AG08395 (cell line): Measurements from ENCODE around the gene COL27A1.
"Not testable (repeated sequence)": the region's sequence is repeated elsewhere in the genome, so short reads cannot be mapped to it uniquely, and the experiment has no call there.

Experiments
- DNase-seq: peaks from one replicate; pipeline ENCODE4 v3.0.0; 2012; ENCODE audit warnings: mixed read lengths, low spot score

Gene COL27A1

DNA sequence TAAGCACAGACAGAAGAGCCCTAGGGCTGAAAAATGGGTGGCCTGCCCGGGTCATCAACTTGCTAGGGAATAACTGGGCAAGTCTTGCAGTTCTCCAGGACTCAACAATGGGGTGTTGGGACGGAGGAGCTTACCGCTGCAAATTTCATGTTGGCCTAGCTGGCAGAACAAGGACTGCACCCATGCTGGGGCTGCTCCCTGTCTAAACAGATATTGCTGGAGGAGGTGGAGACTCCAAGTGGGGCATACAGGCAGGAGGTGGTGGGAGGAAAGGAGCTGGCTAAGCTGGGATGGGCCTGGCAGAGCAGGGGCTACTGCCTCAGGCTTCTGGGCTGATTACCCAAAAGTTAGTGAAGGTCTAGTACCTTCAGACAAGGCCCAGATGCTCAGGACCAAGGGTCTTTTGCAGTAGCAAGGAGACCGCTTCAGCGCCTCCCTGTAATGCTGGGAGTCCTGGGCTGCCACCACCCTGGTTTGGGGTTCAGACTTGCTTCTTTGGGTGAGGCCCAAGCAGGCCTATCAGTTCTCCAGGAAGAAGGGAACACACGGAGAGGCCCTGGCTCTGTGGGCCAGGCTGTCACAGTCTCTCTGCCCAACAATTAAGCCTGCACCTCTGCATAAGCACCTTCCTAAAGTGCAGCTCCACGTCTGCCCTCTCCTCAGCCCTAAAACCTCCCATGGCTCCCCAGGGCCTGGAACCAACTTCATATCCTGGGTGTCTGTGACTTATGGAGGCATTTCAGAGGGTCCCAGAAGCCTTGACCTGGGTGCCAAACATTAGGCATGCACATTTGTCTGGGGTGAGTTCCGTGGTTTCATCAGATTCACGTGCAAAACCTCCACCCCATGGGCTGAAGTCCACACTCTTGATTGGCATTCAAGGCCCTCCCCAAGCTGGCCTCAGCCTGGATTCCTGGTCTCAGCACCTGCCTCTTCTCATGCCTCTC is 32.0 kb upstream of the COL27A1 start:
- no peak for DNase-seq

DNA sequence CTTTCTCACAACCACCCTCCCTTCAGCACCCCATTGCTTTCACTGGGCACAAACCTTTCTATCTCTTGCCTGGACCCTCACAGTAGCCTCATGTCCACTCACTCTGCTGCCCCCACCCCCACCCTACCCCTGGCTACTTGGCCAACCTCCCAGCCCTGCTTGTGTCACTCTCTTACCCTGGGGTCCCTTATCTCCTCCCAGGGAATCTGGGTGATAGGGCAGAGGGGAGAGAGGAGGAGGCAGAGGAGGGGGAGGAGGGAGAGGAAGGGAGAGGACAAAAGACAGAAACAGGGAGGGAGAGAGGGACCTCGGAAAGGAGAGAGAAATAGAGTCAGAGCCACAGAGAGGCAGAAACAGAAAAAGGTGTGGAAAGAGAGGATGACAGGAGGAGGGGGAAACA is 31.2 kb upstream of the COL27A1 start:
- no peak for DNase-seq

DNA sequence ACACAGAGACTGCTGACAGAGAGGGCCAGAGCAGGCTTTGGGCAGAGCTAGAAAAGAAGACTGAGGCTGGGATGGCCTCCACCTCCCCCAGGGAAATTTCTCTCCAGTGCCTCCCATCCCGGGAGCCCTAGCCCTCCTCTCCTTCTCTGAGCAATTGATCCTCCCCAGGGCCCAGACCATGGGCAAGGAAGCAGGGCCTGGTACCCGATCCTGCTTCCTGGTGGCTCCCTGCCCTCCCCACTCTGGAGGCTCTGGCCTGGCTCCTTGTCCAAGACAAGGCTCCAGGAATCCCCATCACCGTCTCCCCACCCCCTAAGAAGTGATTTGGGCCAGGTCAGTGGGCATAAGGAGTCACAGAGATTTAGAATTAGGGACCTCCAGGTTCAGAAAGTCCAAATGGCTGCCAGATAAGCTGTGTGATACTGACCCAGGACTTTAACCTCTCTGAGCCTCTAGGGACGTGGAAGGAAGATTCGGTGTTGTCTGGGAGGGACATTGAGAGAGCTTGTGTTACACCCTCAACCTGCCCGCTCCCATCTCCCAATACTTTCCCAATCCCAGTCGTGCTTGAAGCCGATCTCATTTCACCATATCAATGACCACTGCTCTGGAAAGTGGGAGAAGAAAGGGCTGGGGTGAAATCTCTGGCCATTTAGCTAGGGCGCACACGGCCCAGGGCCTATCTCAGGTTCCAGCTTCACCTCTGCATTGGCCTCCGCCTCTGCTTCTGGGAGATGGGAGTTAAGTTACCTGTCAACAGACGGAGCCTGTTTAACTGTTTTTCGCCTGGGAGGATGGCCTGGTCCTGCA is 30.5 kb upstream of the COL27A1 start:
- no peak for DNase-seq

DNA sequence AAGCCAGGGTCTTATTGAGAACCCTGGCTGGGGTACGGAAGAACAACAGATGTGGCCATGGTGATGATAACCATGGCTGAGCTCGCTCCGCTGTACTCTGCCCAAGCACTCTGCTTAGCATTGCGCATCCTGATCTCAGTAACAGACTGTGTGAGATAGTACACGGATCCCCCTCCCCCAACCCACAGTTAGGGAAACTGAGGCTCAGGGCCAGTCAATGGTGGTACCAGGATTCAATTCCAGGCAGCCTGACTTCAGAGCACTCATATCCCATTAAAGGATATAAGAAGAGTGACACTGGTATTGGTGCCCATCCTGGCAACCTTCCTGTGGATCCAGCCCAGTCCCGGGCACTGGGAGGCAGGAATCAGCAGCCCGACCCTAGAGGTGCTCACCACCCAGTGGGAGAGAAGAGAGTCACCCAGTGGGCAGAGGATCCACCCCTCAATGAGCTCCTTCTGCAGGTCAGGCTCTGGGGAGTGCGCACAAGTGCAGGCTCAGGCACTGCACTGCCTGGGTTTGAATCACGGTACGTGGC is 29.8 kb upstream of the COL27A1 start:
- DNase-seq = no peak

DNA sequence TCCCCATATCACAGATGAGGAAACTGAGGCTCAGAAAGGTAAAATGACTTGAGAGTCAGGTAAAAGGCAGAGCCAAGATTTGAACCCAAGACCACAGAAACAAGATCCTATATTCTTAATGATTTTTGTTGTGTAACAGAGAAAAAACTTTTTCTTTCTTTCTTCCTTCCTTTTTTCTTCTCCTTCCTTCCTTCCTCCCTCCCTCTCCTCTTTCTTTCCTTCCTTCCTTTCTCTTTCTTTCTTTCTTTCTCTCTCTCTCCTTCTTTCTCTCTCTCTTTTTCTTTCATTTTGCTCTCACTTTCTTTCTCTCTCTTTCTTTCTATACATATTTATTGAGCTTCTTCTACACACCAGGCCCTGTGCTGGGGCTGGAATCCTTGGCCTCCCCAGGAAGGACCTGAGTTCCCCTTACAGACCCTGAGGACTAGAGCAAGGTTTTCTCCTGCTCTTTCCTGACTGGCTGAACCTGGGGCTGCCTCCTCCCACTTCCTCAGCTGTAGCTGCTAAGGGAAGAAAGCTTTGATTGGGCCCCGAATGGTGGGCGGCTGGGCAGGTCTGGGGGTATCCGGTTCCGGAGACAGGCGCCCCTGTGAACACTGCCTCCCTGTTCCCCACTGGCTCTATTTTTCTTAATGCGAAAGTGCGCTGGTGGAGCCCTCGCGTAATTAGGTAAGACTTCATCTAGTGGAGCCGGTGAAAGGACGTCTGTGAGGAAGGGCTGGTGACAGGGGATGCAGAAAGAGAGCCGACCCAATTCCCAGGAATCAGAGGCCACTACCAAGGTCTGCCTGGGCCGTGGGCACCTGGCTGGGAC is 28.9 kb upstream of the COL27A1 start:
- DNase-seq = no peak

DNA sequence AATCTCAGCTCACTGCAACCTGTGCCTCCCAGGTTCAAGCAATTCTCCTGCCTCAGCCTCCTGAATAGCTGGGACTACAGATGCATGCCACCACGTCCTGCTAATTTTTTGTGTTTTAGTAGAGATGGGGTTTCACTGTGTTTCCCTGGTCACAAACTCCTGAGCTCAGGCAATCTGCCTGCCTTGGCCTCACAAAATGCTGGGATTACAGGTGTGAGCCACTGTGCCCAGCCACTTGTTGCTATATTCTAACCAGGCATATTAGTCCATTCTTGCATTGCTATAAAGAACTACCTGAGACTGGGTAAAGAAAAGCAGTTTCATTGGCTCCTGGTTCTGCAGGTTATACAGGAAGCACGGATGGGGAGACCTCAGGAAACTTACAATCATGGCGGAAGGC is 26.6 kb upstream of the COL27A1 start:
- not testable (repeated sequence) for DNase-seq

DNA sequence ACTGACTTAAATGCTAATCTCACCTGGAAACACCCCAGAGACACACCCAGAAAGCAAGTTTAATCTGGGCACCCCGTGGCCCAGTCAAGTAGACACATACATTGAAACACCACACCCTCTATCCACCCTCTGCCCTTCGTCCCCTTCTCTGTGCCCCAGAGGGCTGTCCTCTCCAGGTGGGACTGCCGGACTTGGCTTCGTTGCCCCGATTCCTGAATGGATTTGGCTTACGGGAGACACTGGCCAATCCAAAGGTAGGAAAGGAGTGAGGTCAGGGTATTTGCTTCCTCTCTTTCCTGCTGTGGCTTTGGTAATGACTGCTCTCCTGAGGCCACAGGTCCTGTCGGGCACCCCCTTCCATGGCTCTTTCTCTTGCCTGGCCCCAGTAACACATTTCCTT is 25.2 kb upstream of the COL27A1 start:
- no peak for DNase-seq

DNA sequence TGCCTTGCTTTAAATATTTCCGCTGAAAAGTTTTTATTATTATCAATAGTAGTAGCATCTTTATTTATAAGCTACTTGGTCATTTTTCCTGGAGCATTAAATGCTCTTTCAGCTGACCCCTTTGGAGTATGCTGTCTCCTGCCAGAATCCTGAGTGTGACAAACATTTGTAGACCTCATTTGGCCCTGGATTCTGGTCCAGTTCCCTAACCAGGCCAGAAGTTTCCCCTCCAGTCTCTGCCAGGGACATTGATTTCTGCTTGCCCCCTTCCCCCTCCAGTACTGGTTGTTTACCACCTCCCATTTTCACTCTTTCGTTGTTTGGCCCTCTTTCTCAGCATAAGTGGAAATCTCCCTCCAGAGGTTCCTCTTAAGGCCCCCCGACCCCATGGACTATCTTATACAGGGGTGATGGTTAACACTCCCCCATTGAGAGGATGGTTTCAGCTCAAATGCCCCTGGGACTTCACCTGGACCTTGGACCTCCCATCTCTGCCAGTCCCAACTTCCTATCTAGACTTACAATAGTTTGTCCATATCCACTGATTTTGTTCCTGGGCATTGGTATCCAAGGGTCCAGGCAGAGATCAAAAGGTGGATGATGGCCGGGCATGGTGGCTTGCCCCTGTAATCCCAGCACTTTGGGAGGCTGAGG is 24.6 kb upstream of the COL27A1 start:
- no peak for DNase-seq

DNA sequence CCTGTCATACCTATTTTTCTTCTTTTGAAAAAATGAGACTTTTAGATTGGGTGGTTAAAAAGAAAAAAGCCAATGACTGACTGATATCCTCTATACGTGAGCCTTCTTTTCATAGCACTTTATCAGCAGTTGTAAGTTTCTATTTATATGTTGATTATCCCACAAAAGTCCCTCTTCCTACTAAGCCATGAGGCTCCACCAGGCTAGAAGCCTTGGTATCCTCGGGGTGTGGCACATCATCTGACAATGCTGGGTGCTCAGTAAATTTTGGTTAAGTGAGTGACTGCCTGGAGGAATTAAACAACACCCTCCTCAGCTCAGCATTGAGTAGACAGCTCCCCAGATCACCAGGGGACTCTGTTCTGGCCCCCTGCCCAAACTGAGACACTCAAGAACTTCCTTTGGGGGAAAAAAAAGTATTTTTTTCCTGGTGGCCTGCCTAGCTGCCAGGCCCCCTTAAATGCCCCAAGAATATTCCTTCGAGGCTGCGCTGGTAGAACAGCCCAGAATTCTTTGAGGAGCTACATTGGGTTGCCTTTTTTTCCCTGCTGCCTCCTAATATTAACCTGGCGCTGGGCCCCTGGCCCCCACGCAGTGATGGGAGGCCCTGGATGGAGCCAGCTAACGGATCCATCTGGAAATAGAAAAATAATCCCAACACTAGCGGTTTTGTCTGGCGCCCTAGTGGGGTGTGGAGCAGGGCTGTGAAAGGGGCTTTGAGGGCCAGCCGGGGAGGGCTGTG is 23.4 kb upstream of the COL27A1 start:
- DNase-seq = no peak

DNA sequence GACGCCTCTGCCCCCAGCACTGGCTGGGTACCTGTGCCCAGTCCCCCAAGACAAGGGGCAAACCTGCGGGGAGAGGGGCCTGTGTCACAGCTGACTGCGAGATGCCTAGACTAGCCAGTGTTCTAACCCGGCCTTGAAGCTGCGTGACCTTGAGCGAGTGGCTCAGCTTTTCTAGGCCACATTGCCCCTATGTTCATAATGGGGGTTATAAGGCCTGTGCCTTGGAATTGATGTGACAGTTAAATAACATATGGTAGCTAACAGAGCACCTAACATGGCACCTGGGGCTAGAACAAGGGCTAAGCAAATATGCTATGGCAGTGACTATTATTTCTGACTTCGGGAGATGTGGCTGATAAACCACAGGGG is 22.8 kb upstream of the COL27A1 start:
- no peak for DNase-seq

DNA sequence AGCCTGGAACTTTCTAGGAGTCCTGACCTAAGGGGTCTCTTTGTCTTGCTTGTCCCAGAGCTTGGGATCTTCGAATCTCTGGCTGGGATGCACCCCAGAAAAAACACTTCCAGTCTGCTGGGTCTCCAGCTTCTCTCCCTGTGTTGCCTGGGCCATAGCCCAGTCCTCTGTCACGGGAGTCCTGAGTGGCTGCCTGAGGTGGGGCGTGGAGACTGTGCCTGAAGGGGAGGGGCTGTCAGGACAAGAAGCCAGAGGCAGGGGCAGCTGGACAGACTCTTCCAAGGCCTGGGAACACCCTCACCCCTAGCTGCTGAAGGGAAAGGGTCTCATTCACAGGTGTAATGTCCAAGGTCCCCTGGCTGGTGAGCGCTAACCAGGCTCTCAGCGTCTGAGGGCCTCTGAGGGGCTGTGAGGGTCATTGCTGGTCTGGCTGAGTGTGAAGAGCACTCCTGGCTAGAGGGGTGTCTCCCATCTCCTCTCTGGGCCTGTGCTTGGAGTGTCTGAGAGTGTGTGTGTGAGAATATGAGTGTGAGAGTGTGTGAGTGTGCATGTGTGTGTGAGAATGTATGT is 20.4 kb upstream of the COL27A1 start:
- no peak for DNase-seq

DNA sequence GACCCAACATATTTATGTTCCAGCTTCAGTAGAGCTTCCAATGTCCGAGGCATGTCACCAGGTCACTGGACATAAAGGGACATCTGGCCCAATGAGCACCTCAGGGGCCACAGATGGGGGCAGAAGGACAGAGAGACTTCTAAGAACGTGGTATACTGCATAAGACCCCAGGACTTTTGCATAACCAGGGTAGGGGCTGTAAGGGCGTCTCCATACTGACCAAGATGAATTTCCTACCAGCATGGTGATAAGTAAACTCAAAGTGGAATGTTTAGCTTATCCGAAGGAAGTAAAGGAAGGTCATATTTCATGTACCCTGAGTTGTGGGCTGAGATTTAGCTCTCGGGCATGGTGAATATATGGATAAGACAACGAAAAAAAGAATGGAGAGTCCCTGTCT is 17.5 kb upstream of the COL27A1 start:
- no peak for DNase-seq

DNA sequence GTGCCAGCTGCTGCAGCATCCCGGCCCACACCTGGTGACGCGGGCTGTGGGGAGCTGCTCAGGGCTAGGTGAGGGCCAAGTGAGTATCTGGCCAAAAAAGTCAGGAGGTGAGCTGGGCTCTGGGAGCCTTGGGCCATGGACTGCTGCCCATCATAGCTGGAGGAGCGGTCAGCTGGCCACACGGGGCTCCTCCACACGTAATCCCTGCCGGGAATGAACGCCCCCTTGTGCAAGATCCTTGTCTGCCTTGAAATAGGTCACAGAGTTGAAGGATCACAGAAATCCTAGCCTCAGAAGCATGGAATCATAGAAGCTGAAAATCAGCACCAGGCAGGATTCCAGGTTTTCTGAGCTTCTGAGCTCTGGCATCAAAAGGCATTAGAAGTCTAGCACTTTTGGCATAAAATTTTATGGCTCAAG is 16.8 kb upstream of the COL27A1 start:
- no peak for DNase-seq

DNA sequence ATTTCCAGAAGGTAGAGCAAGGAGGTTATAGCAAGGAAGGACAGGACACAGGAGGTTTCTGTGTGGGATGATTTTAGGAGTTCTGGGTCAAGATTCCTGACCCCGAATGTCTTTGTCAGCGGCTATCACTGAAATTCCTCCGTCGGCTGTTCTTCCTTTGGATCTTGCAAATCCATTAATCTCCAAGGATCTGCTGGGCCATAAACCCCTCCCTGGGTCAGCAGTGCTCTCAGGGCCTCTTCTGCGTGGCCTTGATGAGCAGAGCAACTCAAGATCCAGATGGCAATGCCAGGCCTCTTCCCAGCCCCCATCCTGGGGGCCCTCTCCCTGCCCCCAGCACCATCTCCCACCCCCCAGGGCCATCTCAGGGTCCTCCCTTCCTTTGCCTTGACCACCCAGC is 16.3 kb upstream of the COL27A1 start:
- no peak for DNase-seq

DNA sequence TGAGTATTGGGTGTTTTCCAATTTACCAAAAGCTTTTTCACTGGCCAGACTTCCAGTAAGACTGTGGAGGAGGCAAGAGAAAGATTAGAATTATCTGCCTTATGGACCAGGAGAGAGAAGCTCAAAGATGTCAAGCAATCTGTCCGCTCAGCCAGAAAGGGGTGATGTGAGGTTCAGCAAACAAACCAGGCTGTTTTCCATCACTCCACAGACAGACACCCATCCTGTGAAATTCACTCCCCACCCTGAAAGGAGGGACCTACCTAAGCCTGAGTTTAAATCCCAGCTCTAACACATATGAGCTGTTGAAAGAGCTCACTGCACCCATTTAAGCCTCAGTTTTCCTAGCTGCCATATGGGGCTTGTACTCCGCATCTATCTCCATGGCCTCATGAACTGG is 14.9 kb upstream of the COL27A1 start:
- DNase-seq = no peak

DNA sequence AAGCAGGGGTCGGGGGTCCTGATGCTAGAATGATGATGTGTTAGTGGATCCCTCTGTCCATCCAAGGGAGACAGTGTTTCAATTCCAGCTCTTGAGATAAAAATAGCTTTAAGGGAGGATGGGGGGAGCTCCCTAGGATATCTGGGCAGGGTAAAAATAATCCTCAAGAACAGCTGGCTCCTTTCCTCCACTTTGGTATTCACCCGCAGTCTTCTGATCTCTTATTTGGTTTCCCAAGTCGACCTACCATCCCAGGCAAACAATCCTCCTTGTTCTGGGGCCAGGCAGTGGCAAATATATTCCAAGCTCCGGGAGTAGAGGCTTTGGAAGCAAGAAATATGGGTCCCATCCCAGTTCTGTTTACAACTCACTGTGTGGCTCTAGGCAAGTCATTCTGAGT is 14.5 kb upstream of the COL27A1 start:
- DNase-seq = no peak

DNA sequence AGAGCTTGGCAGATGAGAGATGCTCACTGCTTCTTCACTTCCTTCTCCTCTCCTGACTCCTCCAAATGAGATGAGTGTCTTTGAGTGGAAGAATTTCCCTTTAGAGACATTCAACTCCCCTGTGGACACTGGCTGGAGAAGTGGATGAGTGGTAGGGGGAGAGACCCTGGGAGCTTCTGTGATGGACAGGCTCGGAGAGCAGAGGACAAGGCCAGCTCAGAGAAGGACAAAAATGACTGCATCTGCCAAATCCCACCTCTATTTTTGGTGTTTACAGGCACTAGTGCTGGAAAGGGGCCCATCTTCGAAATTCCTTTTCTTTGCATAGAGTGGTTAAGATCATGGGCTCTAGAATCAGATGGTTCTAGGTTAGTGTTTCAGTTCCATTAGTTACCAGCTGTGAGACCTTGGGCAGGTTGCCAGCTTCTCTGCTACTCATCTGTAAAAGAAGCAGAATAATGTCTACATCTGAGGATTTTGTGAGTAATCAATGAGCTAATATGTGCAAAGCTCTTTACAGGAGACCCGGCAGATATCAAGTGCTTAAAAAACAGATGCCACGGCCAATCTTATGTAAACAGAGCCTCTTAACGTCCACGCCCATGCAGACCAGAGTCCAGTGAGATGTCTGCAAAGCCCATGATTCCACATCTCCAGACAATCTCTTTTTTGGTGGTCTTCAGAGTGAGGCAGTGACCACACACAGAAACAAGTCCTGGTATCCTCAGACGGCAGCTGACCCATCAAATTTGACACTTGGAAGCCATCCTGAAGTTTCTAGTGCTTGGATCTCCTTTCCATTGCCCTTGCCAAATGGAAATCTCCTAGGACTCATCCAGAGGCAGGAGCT is 13.6 kb upstream of the COL27A1 start:
- DNase-seq = no peak

DNA sequence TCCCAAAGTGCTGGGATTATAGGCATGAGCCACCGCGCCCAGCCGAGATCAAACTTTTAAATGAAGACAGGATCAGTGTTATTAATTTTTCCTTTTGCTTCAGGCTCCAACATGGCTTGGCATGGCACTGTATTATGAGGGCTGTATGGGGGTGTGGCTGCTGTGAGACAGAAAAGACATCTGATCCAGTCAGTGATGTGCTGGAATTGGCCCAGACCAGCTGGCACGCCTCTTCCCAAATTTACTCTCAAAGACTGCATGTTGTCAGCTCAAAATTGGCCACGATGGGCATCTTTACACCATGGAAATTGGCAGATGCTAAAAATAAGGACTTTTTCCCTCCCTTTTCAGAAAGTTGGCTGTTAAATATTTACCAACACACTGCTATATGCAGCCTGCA is 12.1 kb upstream of the COL27A1 start:
- DNase-seq = no peak

DNA sequence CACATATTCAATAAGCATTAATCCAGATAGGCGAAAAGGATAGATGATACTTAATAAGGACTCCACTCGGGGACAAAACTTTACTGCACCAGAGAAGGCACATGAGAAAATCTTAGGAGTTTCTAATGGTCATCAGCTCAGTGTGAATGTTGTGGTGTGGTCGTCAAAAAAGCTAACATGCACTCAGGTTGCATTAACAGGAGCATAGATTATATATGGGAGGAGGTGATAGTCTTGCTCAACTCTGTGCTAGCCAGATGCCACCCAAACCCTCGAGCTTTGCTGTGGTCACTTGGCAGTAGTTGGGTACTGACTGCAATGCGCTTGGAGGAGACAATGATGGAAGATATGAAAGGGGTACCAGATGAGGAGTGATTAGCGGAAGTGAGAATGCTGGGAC is 8.6 kb upstream of the COL27A1 start:
- DNase-seq = no peak

DNA sequence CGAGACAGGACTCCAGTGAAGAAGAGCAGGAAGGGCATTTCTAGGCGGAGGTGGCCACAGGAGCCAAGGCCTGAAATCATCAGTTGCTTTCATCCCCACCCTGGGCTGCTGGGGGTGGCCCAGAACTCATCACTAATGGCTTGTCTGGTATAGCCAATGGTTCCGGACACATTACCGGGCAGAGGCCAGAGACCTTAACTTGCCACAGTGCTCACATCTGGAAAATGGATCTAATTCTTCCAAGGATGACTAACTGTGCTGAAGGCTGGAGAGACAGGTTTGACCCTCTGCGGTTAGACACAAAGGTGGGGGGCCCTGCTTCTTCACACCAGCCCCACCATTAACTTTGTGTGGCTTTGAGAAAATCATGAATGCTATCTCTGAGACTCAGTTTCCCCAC is 6.2 kb upstream of the COL27A1 start:
- DNase-seq = no peak
